ENCODE results near the gene PCDHA10. TPM values are rescaled to one million over a fixed set of nuclear protein-coding genes. Genes with fewer than 3 reads are reported as not detected.
"Not testable (repeated sequence)": the region's sequence is repeated elsewhere in the genome, so short reads cannot be mapped to it uniquely, and the experiment has no call there.

Gene PCDHA10
- total RNA-seq, 2 donors from 2014 or later: 0.07 to 0.37 TPM

DNA sequence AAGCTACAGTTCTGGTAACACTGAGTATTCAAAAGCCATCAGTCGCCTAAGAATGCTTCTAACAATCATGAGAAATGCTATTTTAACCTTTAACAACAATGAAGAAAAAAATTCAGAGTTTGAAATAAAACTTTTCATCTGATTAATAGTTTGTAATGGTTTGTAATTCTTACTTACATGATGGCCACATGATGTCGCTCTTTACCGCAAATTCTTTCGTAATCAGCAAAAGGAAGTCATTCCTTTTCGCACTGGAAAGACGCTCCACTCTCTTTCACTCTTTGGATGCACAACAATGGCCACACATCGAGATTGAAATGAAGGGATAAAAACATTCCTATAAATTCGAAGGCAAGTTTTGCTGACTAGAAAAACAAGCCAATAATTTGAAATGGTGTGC, 21.7 kb upstream of the PCDHA10 start, which contains the start of gene PCDHA7:
Gene PCDHA7, plus strand, starts transcription at position 277 of the 400 bp plus-strand sequence. Its CDS starts 115 bp downstream, at position 392.
- TF ChIP-seq CTCF (IDR thresholded peaks at IDR 0.05): no peak
- no peaks in the 10 kb centered on the region for H3K27me3 ChIP-seq
- H3K4me1 ChIP-seq: no peaks in the 10 kb centered on the region
- H3K4me3 ChIP-seq: no peak within 1 kb of the TSS
- no peaks in the 10 kb centered on the region for H3K9me3 ChIP-seq
- DNase-seq: no peak
- H3K36me3 ChIP-seq: no peaks in the 10 kb centered on the region
- H3K9ac ChIP-seq (ENCODE audit: low read depth in 2 of 2, low read length in 2 of 2): no peak within 1 kb of the TSS
- no peak within 1 kb of the TSS for H3K27ac ChIP-seq
- intact Hi-C loops (cut with DNase I): no loop called here

GRCh38 chr5:140834439-140835008, 21.2 kb upstream of the PCDHA10 start:
- H3K27me3 ChIP-seq: not testable (repeated sequence)

GRCh38 chr5:140835622-140836510, 19.8 kb upstream of the PCDHA10 start:
- no peak overlapping the region for H3K27ac ChIP-seq
- H3K4me1 ChIP-seq: no peaks in the 10 kb centered on the region
- no peak overlapping the region for H3K4me3 ChIP-seq
- no peaks in the 10 kb centered on the region for H3K36me3 ChIP-seq
- DNase-seq: no peak
- H3K9me3 ChIP-seq: no peaks in the 10 kb centered on the region
- no peak overlapping the region for H3K9ac ChIP-seq (ENCODE audit: low read depth in 2 of 2, low read length in 2 of 2)
- TF ChIP-seq CTCF (IDR thresholded peaks at IDR 0.05): no peak
- intact Hi-C loops (cut with DNase I): no loop called here
- H3K27me3 ChIP-seq: no peaks in the 10 kb centered on the region

More at GRCh38 chr5:140834439-140835008, 21.2 kb upstream of the PCDHA10 start:
- intact Hi-C loops (cut with DNase I); H3K4me1 ChIP-seq; H3K9me3 ChIP-seq; H3K27ac ChIP-seq; H3K4me3 ChIP-seq; DNase-seq; H3K9ac ChIP-seq (ENCODE audit: low read depth in 2 of 2, low read length in 2 of 2); H3K36me3 ChIP-seq: not testable (repeated sequence)

DNA sequence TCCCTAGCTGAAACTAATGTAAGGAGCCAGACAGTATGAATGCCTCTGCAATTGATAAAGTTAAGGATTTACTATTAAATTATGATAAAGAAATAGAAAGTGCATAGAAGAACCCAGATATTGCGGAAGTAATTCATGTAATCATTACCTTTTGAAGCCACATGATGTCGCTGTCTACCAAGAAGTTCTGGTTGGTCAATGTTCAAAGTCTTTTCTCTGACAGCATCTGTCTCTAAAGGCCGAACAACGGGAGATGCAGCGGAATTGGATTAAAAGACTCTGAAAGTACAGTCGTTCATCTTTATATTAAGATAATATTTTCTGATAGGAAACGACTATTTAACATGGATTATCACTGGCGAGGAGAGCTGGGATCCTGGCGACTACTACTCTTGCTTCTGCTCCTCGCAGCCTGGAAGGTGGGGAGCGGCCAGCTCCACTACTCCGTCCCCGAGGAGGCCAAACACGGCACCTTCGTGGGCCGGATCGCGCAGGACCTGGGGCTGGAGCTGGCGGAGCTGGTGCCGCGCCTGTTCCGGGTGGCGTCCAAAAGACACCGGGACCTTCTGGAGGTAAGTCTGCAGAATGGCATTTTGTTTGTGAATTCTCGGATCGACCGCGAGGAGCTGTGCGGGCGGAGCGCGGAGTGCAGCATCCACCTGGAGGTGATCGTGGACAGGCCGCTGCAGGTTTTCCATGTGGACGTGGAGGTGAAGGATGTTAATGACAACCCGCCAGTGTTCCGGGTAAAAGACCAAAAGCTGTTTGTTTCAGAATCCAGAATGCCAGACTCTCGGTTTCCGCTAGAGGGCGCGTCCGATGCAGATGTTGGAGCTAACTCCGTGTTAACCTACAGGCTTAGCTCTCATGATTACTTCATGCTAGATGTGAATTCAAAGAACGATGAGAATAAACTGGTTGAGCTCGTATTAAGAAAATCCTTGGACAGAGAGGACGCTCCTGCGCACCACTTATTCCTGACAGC, 14.4 kb upstream of the PCDHA10 start, which contains the start of gene PCDHA8:
Gene PCDHA8, plus strand, starts transcription at position 210 of the 985 bp plus-strand sequence. Its CDS starts 135 bp downstream, at position 345.
- H3K4me3 ChIP-seq: no peak within 1 kb of the TSS
- H3K4me1 ChIP-seq: no peaks in the 10 kb centered on the region
- intact Hi-C loops (cut with DNase I): no loop called here
- H3K36me3 ChIP-seq: no peaks in the 10 kb centered on the region
- H3K27me3 ChIP-seq: no peaks in the 10 kb centered on the region
- H3K27ac ChIP-seq: no peak within 1 kb of the TSS
- no peak within 1 kb of the TSS for H3K9ac ChIP-seq (ENCODE audit: low read depth in 2 of 2, low read length in 2 of 2)
- H3K9me3 ChIP-seq: no peaks in the 10 kb centered on the region
- no peak for DNase-seq
- no peak for TF ChIP-seq CTCF (IDR thresholded peaks at IDR 0.05)

DNA sequence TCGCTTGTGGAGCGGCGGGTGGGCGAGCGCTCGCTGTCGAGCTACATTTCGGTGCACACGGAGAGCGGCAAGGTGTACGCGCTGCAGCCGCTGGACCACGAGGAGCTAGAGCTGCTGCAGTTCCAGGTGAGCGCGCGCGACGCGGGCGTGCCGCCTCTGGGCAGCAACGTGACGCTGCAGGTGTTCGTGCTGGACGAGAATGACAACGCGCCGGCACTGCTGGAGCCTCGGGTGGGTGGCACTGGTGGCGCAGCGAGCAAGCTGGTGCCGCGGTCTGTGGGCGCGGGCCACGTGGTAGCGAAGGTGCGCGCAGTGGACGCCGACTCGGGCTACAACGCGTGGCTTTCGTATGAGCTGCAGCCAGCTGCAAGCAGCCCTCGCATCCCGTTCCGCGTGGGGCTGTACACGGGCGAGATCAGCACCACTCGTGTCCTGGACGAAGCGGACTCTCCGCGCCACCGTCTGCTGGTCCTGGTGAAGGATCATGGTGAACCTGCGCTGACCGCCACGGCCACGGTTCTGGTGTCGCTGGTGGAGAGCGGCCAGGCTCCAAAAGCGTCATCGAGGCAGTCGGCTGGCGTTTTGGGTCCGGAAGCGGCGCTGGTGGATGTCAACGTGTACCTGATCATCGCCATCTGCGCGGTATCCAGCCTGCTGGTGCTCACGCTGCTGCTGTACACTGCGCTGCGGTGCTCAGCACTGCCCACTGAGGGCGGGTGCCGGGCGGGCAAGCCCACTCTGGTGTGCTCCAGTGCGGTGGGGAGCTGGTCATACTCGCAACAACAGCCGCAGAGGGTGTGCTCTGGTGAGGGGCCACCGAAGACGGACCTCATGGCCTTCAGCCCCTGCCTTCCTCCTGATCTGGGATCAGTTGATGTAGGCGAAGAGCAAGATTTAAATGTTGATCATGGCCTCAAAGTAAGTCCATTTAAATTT, 12.6 kb upstream of the PCDHA10 start:
- intact Hi-C loops (cut with DNase I): no loop called here
- Histone ChIP-seq H3K9me3 (no peaks in the 10 kb centered on the region), H3K9ac (ENCODE audit: low read depth in 2 of 2, low read length in 2 of 2) (no peak overlapping the region), H3K27ac (no peak overlapping the region), H3K4me1 (no peaks in the 10 kb centered on the region), H3K36me3 (no peaks in the 10 kb centered on the region), H3K27me3 (no peaks in the 10 kb centered on the region), H3K4me3 (no peak overlapping the region)
- no peak for TF ChIP-seq CTCF (IDR thresholded peaks at IDR 0.05)
- DNase-seq: no peak

GRCh38 chr5:140848139-140849102, 7.3 kb upstream of the PCDHA10 start, which contains the start of gene PCDHA9:
PCDHA9 (plus strand) TSS chr5:140848382; CDS start chr5:140848496, 114 bp downstream.
- H3K27me3 ChIP-seq; H3K36me3 ChIP-seq; DNase-seq; H3K9me3 ChIP-seq; intact Hi-C loops (cut with DNase I); H3K4me1 ChIP-seq; H3K9ac ChIP-seq (ENCODE audit: low read depth in 2 of 2, low read length in 2 of 2); H3K27ac ChIP-seq; H3K4me3 ChIP-seq: not testable (repeated sequence)
